Lower leg skin (tissue), 3 donors: Measurements from ENCODE around the gene NPC1L1.

Experiments used
- POLR2A ChIP-seq, 2 donors: fragments of 450-650 bp; IDR thresholded peaks; one replicate each; pipeline ENCODE4 v1.6.1; 2016 to 2017; ENCODE audit warnings: antibody characterized with exemption in 2 of 2, mild to moderate bottlenecking in 1 of 2, moderate library complexity in 1 of 2
- TF ChIP-seq, protein P1 (sequence below), 3 donors: fragments of 450-650 bp; IDR thresholded peaks; one replicate each; pipeline ENCODE4 v1.5.1; 2016; ENCODE audit warnings: antibody characterized with exemption in 3 of 3, mild to moderate bottlenecking in 3 of 3, moderate library complexity in 2 of 3

DNA sequence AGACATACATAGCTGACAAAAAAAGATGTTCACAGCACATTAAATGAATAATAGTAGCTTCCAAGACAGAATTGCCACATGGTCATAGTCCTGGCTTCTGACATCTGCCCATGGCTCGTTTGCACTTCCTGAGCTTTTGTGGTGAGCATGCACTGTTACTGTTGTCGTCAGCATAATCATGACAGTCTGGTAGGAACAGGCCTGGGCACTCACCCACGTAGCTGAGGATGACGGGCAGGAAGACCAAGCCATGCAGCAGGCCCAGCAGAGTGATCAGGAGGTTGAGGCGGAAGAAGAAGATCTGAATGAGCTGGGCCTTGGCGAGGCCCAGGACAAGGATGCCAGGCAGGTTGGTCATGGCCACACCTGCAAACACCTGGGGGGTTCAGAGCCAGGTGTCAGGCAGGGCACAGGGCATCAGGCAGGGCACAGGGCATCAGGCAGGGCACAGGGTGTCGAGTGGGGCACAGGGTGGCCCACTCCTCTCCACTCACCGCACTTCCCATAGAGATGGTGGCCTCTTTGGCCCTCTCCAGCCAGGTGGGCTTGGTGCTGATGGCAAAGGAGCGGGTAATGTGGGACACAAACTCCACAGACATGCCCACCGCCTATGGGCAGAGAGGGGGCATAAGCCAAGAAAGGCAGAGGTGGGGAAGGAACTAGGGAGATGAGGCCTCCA, 25.4 kb downstream of the NPC1L1 start:
- TF ChIP-seq POLR2A (IDR thresholded peaks at IDR 0.05) = no peak
- TF ChIP-seq, protein P1, sequence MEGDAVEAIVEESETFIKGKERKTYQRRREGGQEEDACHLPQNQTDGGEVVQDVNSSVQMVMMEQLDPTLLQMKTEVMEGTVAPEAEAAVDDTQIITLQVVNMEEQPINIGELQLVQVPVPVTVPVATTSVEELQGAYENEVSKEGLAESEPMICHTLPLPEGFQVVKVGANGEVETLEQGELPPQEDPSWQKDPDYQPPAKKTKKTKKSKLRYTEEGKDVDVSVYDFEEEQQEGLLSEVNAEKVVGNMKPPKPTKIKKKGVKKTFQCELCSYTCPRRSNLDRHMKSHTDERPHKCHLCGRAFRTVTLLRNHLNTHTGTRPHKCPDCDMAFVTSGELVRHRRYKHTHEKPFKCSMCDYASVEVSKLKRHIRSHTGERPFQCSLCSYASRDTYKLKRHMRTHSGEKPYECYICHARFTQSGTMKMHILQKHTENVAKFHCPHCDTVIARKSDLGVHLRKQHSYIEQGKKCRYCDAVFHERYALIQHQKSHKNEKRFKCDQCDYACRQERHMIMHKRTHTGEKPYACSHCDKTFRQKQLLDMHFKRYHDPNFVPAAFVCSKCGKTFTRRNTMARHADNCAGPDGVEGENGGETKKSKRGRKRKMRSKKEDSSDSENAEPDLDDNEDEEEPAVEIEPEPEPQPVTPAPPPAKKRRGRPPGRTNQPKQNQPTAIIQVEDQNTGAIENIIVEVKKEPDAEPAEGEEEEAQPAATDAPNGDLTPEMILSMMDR (IDR thresholded peaks at IDR 0.05) = no peak
